ENCODE measurements around the gene EIF6. TPM values are rescaled to one million over a fixed set of nuclear protein-coding genes. Genes with fewer than 3 reads are reported as not detected.

The EIF6 gene
- 227 and 412 TPM in 2 replicates for total RNA-seq

DNA sequence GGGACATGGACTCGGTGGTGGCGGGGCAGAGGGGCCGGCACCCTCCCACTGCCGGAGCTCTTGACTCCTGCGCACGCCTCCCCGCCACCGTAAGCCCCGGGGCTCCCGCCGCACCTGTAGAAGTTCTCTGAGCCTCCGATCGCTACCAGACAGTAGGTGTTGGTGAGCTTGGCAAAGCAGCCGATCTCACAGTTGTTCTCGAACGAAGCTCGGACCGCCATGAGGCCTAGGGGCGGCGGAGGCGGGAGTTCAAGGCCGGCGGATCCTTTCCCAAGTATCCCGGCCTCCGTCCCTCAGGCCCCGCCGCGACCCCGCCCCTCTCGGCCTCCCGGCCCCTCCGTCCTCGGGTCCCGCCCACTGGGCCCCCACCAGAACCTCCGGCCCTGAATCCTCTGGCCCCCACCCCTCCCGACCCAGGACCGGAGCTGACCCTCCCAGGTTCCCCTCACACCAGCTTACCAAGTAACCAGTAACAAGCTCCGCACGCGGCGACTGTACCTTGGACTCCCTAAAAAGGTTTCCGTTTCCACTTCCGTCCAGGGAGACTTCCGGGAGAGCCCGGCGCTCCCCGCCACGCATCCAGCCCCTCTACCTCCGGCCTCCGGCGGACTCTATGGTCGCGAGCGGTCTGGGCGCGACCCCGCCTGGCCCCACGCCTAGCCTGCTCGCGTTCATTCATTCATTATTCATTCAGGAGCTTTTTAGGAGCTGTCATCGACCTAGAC lies at the start of gene EIF6:
Gene EIF6, minus strand, starts transcription at position 506 of the 725 bp plus-strand sequence. Its CDS starts 285 bp downstream, at position 221.

GRCh38 chr20:35291654-35292503 lies 7.3 kb upstream of the EIF6 start, which contains the start of gene FAM83C:
FAM83C (minus strand) TSS chr20:35292425; CDS start chr20:35292304, 121 bp downstream.

DNA sequence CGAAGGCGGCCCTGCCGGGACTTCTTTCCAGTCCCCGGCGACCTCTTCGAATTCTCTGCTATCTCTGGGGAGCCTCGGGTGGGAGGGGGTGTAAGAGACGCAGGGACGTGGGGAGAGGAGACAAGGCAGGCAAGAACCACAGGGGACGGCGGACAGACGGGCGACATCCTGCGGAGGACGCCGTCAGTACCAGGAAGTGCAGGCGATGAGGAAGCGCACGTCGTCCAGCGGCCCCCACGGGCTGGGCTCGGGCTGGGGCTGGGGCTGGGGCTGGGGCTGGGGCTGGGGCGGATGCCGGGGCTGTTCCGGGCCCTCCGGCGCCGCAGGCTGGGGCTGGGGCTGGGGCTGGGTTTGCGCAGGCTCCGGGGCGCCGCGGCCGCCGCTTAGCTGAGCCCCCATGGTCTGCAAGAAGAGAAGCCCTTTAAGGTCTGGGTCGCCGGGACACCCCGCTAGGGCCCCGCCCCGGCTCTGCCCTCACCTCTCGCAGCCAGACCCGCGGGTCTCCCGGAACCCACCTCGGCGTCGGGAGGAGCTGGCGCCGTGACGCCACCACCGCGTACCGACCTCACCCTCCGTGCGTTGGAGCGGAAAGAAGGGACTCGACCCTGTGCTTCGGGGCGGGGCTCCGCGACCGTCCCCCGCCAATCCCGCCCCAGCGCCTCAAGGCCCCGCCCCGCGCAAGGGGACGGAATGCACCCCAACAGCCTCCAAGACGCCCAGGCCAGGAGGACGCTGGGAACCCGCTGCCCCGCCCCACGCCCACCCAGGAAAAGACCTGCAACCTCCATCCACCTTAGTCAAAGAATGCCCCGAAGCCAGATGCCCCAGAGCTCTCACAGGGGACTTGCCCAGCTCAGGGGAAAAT lies 6.8 kb downstream of the EIF6 start, which contains the start of gene MMP24OS:
Gene MMP24OS, minus strand, starts transcription at position 592 of the 865 bp plus-strand sequence. Its CDS starts 193 bp downstream, at position 399.

Other genes with a start within 250 kb of the EIF6 start
- gene TRPC4AP, start 192.0 kb downstream of the EIF6 start, total RNA-seq = 34.5 and 61.2 TPM in 2 replicates
- gene EDEM2, start 137.4 kb downstream of the EIF6 start, total RNA-seq = 36.9 and 50.6 TPM in 2 replicates
- 92.3 and 122 TPM in 2 replicates for gene PROCR, start 112.7 kb downstream of the EIF6 start, total RNA-seq
- gene MMP24, start 58.1 kb downstream of the EIF6 start, total RNA-seq = 9.4 TPM in 1 of 2 replicates, not detected in the other
- 4.6 and 6.2 TPM in 2 replicates for gene MMP24OS, start 6.7 kb downstream of the EIF6 start, total RNA-seq
- gene FAM83C, start 7.7 kb upstream of the EIF6 start, total RNA-seq = under 0.01 TPM in 2 replicates
- gene UQCC1, start 127.2 kb upstream of the EIF6 start, total RNA-seq = 14.7 and 20.9 TPM in 2 replicates
- under 0.01 and 3.9 TPM in 2 replicates for gene GDF5, start 153.5 kb upstream of the EIF6 start, total RNA-seq
- gene CEP250, start 170.8 kb upstream of the EIF6 start, total RNA-seq = 17.8 and 33.7 TPM in 2 replicates
- not detected in 2 replicates for gene C20orf173, start 244.9 kb upstream of the EIF6 start, total RNA-seq